CD14-positive monocyte (primary cell): ENCODE results near the gene GNAT2. TPM values are rescaled to one million over a fixed set of nuclear protein-coding genes. Genes with fewer than 3 reads are reported as not detected.

ENCODE experiments used
- DNase-seq, 3 donors: peaks; one replicate each; pipeline ENCODE4 v3.0.0-alpha.2; 2011 to 2022
- H2AFZ ChIP-seq: 2 replicates; pipeline ENCODE4 v1.6.0; 2012; ENCODE audit warnings: mild to moderate bottlenecking, low read depth, low read length, inconsistent platforms; ENCODE audit not compliant: insufficient read depth, poor library complexity, severe bottlenecking
- H3K27ac ChIP-seq, 2 donors: 1 replicate in 1 of 2; 2 replicates in 1 of 2; pipeline ENCODE4 v1.5.1; 2012 to 2013; ENCODE audit warnings: low read length in 2 of 2, control low read depth in 1 of 2, inconsistent platforms in 1 of 2, low read depth in 1 of 2, mild to moderate bottlenecking in 1 of 2
- H3K27me3 ChIP-seq, 2 donors: one replicate each; pipeline versions ENCODE4 v1.6.0 to v1.6.1; 2011 to 2013; ENCODE audit warnings: low read length in 2 of 2; ENCODE audit not compliant: control insufficient read depth in 2 of 2, insufficient read depth in 2 of 2
- H3K36me3 ChIP-seq, 2 donors: replicated peaks in 1 of 2; 1 replicate in 1 of 2; 2 replicates in 1 of 2; pipeline versions ENCODE4 v1.5.1 to v1.6.1; 2012 to 2013; ENCODE audit warnings: low read length in 2 of 2, control low read depth in 1 of 2, inconsistent platforms in 1 of 2, mild to moderate bottlenecking in 1 of 2; ENCODE audit not compliant: insufficient read depth in 2 of 2, control insufficient read depth in 1 of 2
- H3K4me1 ChIP-seq, 2 donors: 1 replicate in 1 of 2; 2 replicates in 1 of 2; pipeline versions ENCODE4 v1.5.1 to v1.6.1; 2012 to 2013; ENCODE audit warnings: low read length in 2 of 2, control low read depth in 1 of 2, inconsistent platforms in 1 of 2, mild to moderate bottlenecking in 1 of 2, moderate library complexity in 1 of 2; ENCODE audit not compliant: insufficient read depth in 2 of 2, control insufficient read depth in 1 of 2
- H3K4me2 ChIP-seq: replicated peaks from 2 replicates; pipeline ENCODE3; 2012; ENCODE audit warnings: low read length, moderate library complexity, mild to moderate bottlenecking; ENCODE audit not compliant: poor library complexity, severe bottlenecking; ENCODE audit errors: extremely low read depth
- H3K4me3 ChIP-seq, 3 experiments: fragments of 200-600 bp in 1 of 3; sonication (generic) in 1 of 3; replicated peaks in 1 of 3; 1 replicate in 2 of 3; 2 replicates in 1 of 3; pipeline ENCODE4 v1.5.1; 2011 to 2013; ENCODE audit warnings: low read length in 3 of 3, mild to moderate bottlenecking in 3 of 3, control low read depth in 2 of 3, low read depth in 2 of 3, inconsistent platforms in 1 of 3, moderate library complexity in 1 of 3
- H3K79me2 ChIP-seq: 2 replicates; pipeline ENCODE4 v1.6.0; 2012; ENCODE audit warnings: mild to moderate bottlenecking, control low read depth, inconsistent platforms, low read length, moderate library complexity; ENCODE audit not compliant: insufficient read depth
- H3K9ac ChIP-seq: 2 replicates; pipeline ENCODE4 v1.6.0; 2017; ENCODE audit warnings: low read length, mild to moderate bottlenecking; ENCODE audit not compliant: insufficient read depth, poor library complexity, severe bottlenecking
- H3K9me3 ChIP-seq, 2 donors: replicated peaks in 1 of 2; 1 replicate in 1 of 2; 2 replicates in 1 of 2; pipeline versions ENCODE4 v1.5.1 to v1.6.1; 2012 to 2013; ENCODE audit warnings: low read length in 2 of 2, control low read depth in 1 of 2; ENCODE audit not compliant: control insufficient read depth in 1 of 2, insufficient read depth in 1 of 2
- H4K20me1 ChIP-seq: 2 replicates; pipeline ENCODE4 v1.6.0; 2012; ENCODE audit warnings: mild to moderate bottlenecking, low read length, control low read depth, moderate library complexity; ENCODE audit not compliant: insufficient read depth
- H3K27ac Mint-ChIP-seq, 7 donors: one replicate each; pipeline ENCODE4 v1.8.0; 2020; ENCODE audit warnings: mild to moderate bottlenecking in 7 of 7, mixed read lengths in 7 of 7, moderate library complexity in 6 of 7, inconsistent platforms in 2 of 7
- H3K27me3 Mint-ChIP-seq, 3 donors: one replicate each; pipeline ENCODE4 v1.8.0; 2021 to 2022; ENCODE audit warnings: low read depth in 3 of 3, mild to moderate bottlenecking in 3 of 3, mixed read lengths in 3 of 3, moderate library complexity in 3 of 3, inconsistent platforms in 1 of 3
- H3K36me3 Mint-ChIP-seq, 2 donors: one replicate each; pipeline ENCODE4 v1.8.0; 2020; ENCODE audit warnings: mixed read lengths in 2 of 2, inconsistent platforms in 1 of 2, mild to moderate bottlenecking in 1 of 2
- H3K4me1 Mint-ChIP-seq: one replicate; pipeline ENCODE4 v1.8.0; 2020; ENCODE audit warnings: mild to moderate bottlenecking, mixed read lengths
- H3K4me3 Mint-ChIP-seq, 2 donors: one replicate each; pipeline ENCODE4 v1.8.0; 2020; ENCODE audit warnings: mild to moderate bottlenecking in 2 of 2, mixed read lengths in 2 of 2, moderate library complexity in 1 of 2
- H3K9me3 Mint-ChIP-seq, 7 donors: one replicate each; pipeline ENCODE4 v1.8.0; 2020 to 2022; ENCODE audit warnings: mixed read lengths in 7 of 7, mild to moderate bottlenecking in 6 of 7, moderate library complexity in 6 of 7, inconsistent platforms in 2 of 7
- CTCF ChIP-seq: fragments of 200-600 bp; IDR thresholded peaks from one replicate; pipeline ENCODE4 v1.8.0; 2022; ENCODE audit warnings: antibody characterized with exemption, mild to moderate bottlenecking
- WGBS: methylation state at CpG from one replicate; pipeline ENCODE4 v1.1.5; 2013; ENCODE audit warnings: missing lambda C conversion rate; ENCODE audit not compliant: insufficient coverage; 5-methylcytosine and 5-hydroxymethylcytosine counted together
- intact Hi-C, 2 donors: fragments of 100-400 bp; cut with micrococcal nuclease; formaldehyde crosslinking; loops; one replicate each; pipeline versions ENCODE4 v1.15.0 to v1.15.1; 2023
- polyA plus RNA-seq, 3 donors: library from polyadenylated mRNA; depleted of rRNA in 1 of 3; unstranded in 2 of 3; stranded (reverse) in 1 of 3; fragments of 300-500 nt in 2 of 3; fragments of >200 nt in 1 of 3; fragmentation: Illumina TruSeq in 2 of 3; gene quantifications; 1 replicate in 2 of 3; 2 replicates in 1 of 3; pipeline ENCODE4 v1.2.3, GENCODE V29; 2012 to 2021

Gene GNAT2
- polyA plus RNA-seq, 3 donors, result 0.05 TPM; not detected in 2

- no peak for DNase-seq
- TF ChIP-seq CTCF, result no peak
- peaks cover 0 to 20% of the 10 kb centered on the region in 2 donors for H3K36me3 ChIP-seq
- no peak overlapping the region for H3K4me3 ChIP-seq
- no peak overlapping the region for H3K27ac ChIP-seq
- Mint-ChIP-seq H3K9me3 (no peaks in the 10 kb centered on the region), H3K4me3 (no peak overlapping the region), H3K27ac (no peak overlapping the region), H3K36me3 (peaks cover 29 to 39% of the 10 kb centered on the region in 2 donors), H3K4me1 (peaks cover 44% of the 10 kb centered on the region), H3K27me3 (no peaks in the 10 kb centered on the region)
- no peaks in the 10 kb centered on the region for H3K9me3 ChIP-seq
- H3K9ac ChIP-seq, result no peak overlapping the region
- no CpG with 5 or more reads among the region's 3 CpGs for WGBS
- no peaks in the 10 kb centered on the region for H3K27me3 ChIP-seq
- no peaks in the 10 kb centered on the region for H3K79me2 ChIP-seq
- H3K4me1 ChIP-seq, result peaks cover 30 to 33% of the 10 kb centered on the region in 2 donors
- no peaks in the 10 kb centered on the region for H4K20me1 ChIP-seq
- H3K4me2 ChIP-seq, result no peak overlapping the region
- H2AFZ ChIP-seq, result no peak overlapping the region
- intact Hi-C loops, result no loop called here
Observed at GRCh38 chr1:109603229-109603628, 16.2 kb downstream of the GNAT2 start.

- peaks cover 22 to 66% of the 10 kb centered on the region in 2 donors for H3K36me3 ChIP-seq
- Mint-ChIP-seq H3K4me3 (no peak overlapping the region), H3K36me3 (peaks cover 59 to 70% of the 10 kb centered on the region in 2 donors), H3K4me1 (peaks cover 9% of the 10 kb centered on the region), H3K27ac (peak overlapping the region in 4 of 7 donors; percentile 32 to 78 (median 40)), H3K9me3 (no peaks in the 10 kb centered on the region), H3K27me3 (no peaks in the 10 kb centered on the region)
- no CpG with 5 or more reads among the region's 5 CpGs for WGBS
- no peak overlapping the region for H3K27ac ChIP-seq
- H3K4me3 ChIP-seq, result no peak overlapping the region
- no peak overlapping the region for H3K4me2 ChIP-seq
- H3K79me2 ChIP-seq, result no peaks in the 10 kb centered on the region
- H3K9ac ChIP-seq, result no peak overlapping the region
- TF ChIP-seq CTCF, result peak; percentile 29
- no peak for DNase-seq
- H2AFZ ChIP-seq, result no peak overlapping the region
- H3K4me1 ChIP-seq, result peaks cover 4 to 7% of the 10 kb centered on the region in 2 donors
- no peaks in the 10 kb centered on the region for H4K20me1 ChIP-seq
- H3K9me3 ChIP-seq, result no peaks in the 10 kb centered on the region
- H3K27me3 ChIP-seq, result no peaks in the 10 kb centered on the region
- intact Hi-C loops, result loop anchor here in 1 of 2 donors (5.0 kb wide), 1 partner anchor 39 kb away; no protein-coding TSS in a partner anchor
Observed at GRCh38 chr1:109598655-109599054, 20.8 kb downstream of the GNAT2 start.
